GM23338 (cell line): ENCODE data around the gene NT5C1A. TPM values are rescaled to one million over a fixed set of nuclear protein-coding genes. Genes with fewer than 3 reads are reported as not detected.

Experiments
- ATAC-seq: fragments of 200-7000 bp; cut with Tn5 transposase; 3 replicates; pipeline ENCODE4 v1.9.1; 2020
- DNase-seq: peaks from one replicate; pipeline ENCODE4 v3.0.0-alpha.2; 2015; ENCODE audit warnings: low spot score
- H2AFZ ChIP-seq: fragments of 200-600 bp; sonication (generic); 2 replicates; pipeline ENCODE4 v1.8.0; 2016; ENCODE audit warnings: antibody characterized with exemption, mild to moderate bottlenecking, moderate library complexity
- H3F3A ChIP-seq: fragments of 200-600 bp; sonication (generic); replicated peaks from 2 replicates; pipeline ENCODE4 v1.8.0; 2017; ENCODE audit warnings: antibody characterized with exemption, mixed run types, low read depth
- H3K27ac ChIP-seq: fragments of 200-600 bp; sonication (generic); 2 replicates; pipeline ENCODE4 v1.6.1; 2016; ENCODE audit warnings: low read depth
- H3K27me3 ChIP-seq: fragments of 200-600 bp; sonication (generic); 2 replicates; pipeline ENCODE4 v1.8.0; 2016; ENCODE audit warnings: mild to moderate bottlenecking, mixed run types, moderate library complexity; ENCODE audit not compliant: insufficient read depth
- H3K36me3 ChIP-seq: fragments of 200-600 bp; sonication (generic); 2 replicates; pipeline ENCODE4 v1.8.0; 2016; ENCODE audit warnings: mild to moderate bottlenecking; ENCODE audit not compliant: insufficient read depth
- H3K4me1 ChIP-seq: fragments of 200-600 bp; sonication (generic); 2 replicates; pipeline ENCODE4 v1.8.0; 2016; ENCODE audit warnings: mild to moderate bottlenecking, moderate library complexity; ENCODE audit not compliant: insufficient read depth
- H3K4me2 ChIP-seq: fragments of 200-600 bp; sonication (generic); 2 replicates; pipeline ENCODE4 v1.7.1; 2017; ENCODE audit warnings: mixed run types
- H3K4me3 ChIP-seq: fragments of 200-600 bp; sonication (generic); 2 replicates; pipeline ENCODE4 v1.6.1; 2016; ENCODE audit warnings: mixed run types
- H3K79me2 ChIP-seq: fragments of 200-600 bp; sonication (generic); replicated peaks from 2 replicates; pipeline ENCODE4 v1.8.0; 2017; ENCODE audit warnings: mild to moderate bottlenecking; ENCODE audit not compliant: insufficient read depth
- H3K9me2 ChIP-seq: fragments of 200-600 bp; sonication (generic); 2 replicates; pipeline ENCODE4 v1.8.0; 2017; ENCODE audit not compliant: insufficient read depth
- H4K20me1 ChIP-seq: fragments of 200-600 bp; sonication (generic); replicated peaks from 2 replicates; pipeline ENCODE4 v1.8.0; 2017; ENCODE audit warnings: mild to moderate bottlenecking; ENCODE audit not compliant: insufficient read depth
- H3K27ac Mint-ChIP-seq: 2 replicates; pipeline ENCODE4 v1.8.0; 2020; ENCODE audit warnings: inconsistent platforms, mild to moderate bottlenecking, moderate library complexity, mixed read lengths
- H3K27me3 Mint-ChIP-seq: 3 replicates; pipeline ENCODE4 v1.8.0; 2022; ENCODE audit warnings: low read depth, mild to moderate bottlenecking, moderate library complexity, mixed read lengths, inconsistent platforms; ENCODE audit not compliant: insufficient read depth, poor library complexity
- H3K36me3 Mint-ChIP-seq: 3 replicates; pipeline ENCODE4 v1.8.0; 2021; ENCODE audit warnings: low read depth, mild to moderate bottlenecking, inconsistent platforms, moderate library complexity, mixed read lengths
- H3K4me1 Mint-ChIP-seq: 3 replicates; pipeline ENCODE4 v1.8.0; 2020; ENCODE audit warnings: mild to moderate bottlenecking, inconsistent platforms, mixed read lengths
- H3K4me3 Mint-ChIP-seq: 3 replicates; pipeline ENCODE4 v1.8.0; 2021; ENCODE audit warnings: moderate library complexity, mild to moderate bottlenecking, inconsistent platforms, mixed read lengths
- H3K9me3 Mint-ChIP-seq: 3 replicates; pipeline ENCODE4 v1.8.0; 2020; ENCODE audit warnings: moderate library complexity, mild to moderate bottlenecking, inconsistent platforms, mixed read lengths
- CREB1 ChIP-seq: fragments of 250-450 bp; sonication (Bioruptor Pico); IDR thresholded peaks from 2 replicates; pipeline ENCODE4 v1.5.0; 2020; ENCODE audit warnings: low read depth, mild to moderate bottlenecking, moderate library complexity
- EZH2 ChIP-seq: fragments of 200-600 bp; sonication (generic); IDR thresholded peaks from one replicate; pipeline ENCODE4 v1.8.0; 2017; ENCODE audit warnings: antibody characterized with exemption, mild to moderate bottlenecking, low read depth; ENCODE audit not compliant: unreplicated experiment
- EZH2phosphoT487 ChIP-seq: fragments of 200-600 bp; sonication (generic); IDR thresholded peaks from one replicate; pipeline ENCODE4 v1.8.1; 2018; ENCODE audit warnings: antibody characterized with exemption; ENCODE audit not compliant: unreplicated experiment
- JUNB ChIP-seq: IDR thresholded peaks from one replicate; pipeline ENCODE4 v1.6.1; 2016; ENCODE audit warnings: antibody characterized with exemption; ENCODE audit not compliant: unreplicated experiment
- NANOG ChIP-seq: IDR thresholded peaks from 2 replicates; pipeline ENCODE4 v1.6.1; 2016; ENCODE audit warnings: antibody characterized with exemption, borderline replicate concordance
- POLR2AphosphoS5 ChIP-seq: IDR thresholded peaks from 2 replicates; pipeline ENCODE4 v1.6.1; 2016; ENCODE audit warnings: antibody characterized with exemption, low read depth
- STAT1 ChIP-seq: IDR thresholded peaks from one replicate; pipeline ENCODE4 v1.6.1; 2016; ENCODE audit warnings: antibody characterized with exemption; ENCODE audit not compliant: unreplicated experiment
- ZNF114 ChIP-seq: fragments of 250-450 bp; sonication (Bioruptor Pico); IDR thresholded peaks from 2 replicates; pipeline ENCODE4 v1.5.0; 2020; ENCODE audit warnings: mild to moderate bottlenecking, moderate library complexity
- ZNF331 ChIP-seq: fragments of 250-450 bp; sonication (Bioruptor Pico); IDR thresholded peaks from 2 replicates; pipeline ENCODE4 v1.5.0; 2020; ENCODE audit warnings: low read depth, mild to moderate bottlenecking, moderate library complexity
- polyA plus RNA-seq: library from polyadenylated mRNA; unstranded; fragments of >200 nt; fragmentation: Nextera tagmentation; extraction: Ambion mirVana; gene quantifications from 2 replicates; pipeline ENCODE4 v1.2.1, GENCODE V29; 2016
- total RNA-seq: library from RNA; depleted of rRNA; stranded (reverse); fragments of >200 nt; shearing (Covaris generic); gene quantifications from 2 replicates; pipeline ENCODE4 v1.2.3, GENCODE V29; 2014
- TF ChIP-seq, protein P1 (sequence below): fragments of 250-450 bp; sonication (Bioruptor Pico); IDR thresholded peaks from 2 replicates; pipeline ENCODE4 v1.5.0; 2020; ENCODE audit warnings: mild to moderate bottlenecking, moderate library complexity
- TF ChIP-seq, protein P2 (sequence below): IDR thresholded peaks from 2 replicates; pipeline ENCODE4 v1.6.1; 2016; ENCODE audit warnings: antibody characterized with exemption
- TF ChIP-seq, protein P3 (sequence below), 2 experiments: fragments of 200-600 bp in 1 of 2; sonication (generic) in 1 of 2; conservative IDR thresholded peaks; 2 replicates each; pipeline versions ENCODE4 v1.5.1 to v1.6.1; 2016 to 2017; ENCODE audit warnings: antibody characterized with exemption in 2 of 2, low read depth in 2 of 2, mild to moderate bottlenecking in 2 of 2, moderate library complexity in 1 of 2
- TF ChIP-seq, protein P4 (sequence below): IDR thresholded peaks from one replicate; pipeline ENCODE4 v1.6.1; 2018; ENCODE audit warnings: antibody characterized with exemption; ENCODE audit not compliant: unreplicated experiment

The NT5C1A gene
- total and polyA plus RNA-seq, 2 experiments from 2014 or later: not detected

DNA sequence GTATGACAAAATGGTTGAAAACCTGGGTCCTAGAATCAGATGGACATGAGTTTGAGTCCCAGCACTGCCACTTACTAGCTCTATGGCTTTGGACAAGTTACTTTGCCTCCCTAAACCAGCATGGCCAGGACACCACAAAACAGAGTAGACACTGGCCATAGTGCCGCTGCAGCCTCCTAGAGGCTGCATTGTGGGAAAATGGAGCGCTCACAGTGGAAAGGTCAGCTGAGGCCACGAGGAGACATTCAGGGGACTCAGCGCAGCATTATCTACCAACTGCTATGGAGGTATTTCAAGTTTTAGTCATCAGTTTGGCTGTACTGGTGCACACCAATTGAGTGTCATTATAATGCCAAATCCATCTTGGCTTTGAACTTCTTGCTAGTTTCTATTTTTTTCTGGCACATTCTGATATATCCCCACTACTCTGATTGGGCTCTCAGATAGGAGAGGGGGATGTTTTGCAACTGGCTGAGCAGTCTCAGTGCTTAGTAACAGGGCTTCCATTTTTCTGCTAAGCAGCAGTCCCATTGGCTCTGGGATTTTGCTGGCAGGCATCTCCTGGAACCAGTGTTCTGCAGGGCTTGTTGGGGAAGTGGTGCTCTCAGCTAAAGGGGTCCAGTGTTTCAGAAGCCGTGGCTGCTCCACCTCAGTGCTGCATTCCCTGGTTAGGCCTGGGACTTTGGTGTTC is 16.2 kb downstream of the NT5C1A start:
- TF ChIP-seq, protein P1, sequence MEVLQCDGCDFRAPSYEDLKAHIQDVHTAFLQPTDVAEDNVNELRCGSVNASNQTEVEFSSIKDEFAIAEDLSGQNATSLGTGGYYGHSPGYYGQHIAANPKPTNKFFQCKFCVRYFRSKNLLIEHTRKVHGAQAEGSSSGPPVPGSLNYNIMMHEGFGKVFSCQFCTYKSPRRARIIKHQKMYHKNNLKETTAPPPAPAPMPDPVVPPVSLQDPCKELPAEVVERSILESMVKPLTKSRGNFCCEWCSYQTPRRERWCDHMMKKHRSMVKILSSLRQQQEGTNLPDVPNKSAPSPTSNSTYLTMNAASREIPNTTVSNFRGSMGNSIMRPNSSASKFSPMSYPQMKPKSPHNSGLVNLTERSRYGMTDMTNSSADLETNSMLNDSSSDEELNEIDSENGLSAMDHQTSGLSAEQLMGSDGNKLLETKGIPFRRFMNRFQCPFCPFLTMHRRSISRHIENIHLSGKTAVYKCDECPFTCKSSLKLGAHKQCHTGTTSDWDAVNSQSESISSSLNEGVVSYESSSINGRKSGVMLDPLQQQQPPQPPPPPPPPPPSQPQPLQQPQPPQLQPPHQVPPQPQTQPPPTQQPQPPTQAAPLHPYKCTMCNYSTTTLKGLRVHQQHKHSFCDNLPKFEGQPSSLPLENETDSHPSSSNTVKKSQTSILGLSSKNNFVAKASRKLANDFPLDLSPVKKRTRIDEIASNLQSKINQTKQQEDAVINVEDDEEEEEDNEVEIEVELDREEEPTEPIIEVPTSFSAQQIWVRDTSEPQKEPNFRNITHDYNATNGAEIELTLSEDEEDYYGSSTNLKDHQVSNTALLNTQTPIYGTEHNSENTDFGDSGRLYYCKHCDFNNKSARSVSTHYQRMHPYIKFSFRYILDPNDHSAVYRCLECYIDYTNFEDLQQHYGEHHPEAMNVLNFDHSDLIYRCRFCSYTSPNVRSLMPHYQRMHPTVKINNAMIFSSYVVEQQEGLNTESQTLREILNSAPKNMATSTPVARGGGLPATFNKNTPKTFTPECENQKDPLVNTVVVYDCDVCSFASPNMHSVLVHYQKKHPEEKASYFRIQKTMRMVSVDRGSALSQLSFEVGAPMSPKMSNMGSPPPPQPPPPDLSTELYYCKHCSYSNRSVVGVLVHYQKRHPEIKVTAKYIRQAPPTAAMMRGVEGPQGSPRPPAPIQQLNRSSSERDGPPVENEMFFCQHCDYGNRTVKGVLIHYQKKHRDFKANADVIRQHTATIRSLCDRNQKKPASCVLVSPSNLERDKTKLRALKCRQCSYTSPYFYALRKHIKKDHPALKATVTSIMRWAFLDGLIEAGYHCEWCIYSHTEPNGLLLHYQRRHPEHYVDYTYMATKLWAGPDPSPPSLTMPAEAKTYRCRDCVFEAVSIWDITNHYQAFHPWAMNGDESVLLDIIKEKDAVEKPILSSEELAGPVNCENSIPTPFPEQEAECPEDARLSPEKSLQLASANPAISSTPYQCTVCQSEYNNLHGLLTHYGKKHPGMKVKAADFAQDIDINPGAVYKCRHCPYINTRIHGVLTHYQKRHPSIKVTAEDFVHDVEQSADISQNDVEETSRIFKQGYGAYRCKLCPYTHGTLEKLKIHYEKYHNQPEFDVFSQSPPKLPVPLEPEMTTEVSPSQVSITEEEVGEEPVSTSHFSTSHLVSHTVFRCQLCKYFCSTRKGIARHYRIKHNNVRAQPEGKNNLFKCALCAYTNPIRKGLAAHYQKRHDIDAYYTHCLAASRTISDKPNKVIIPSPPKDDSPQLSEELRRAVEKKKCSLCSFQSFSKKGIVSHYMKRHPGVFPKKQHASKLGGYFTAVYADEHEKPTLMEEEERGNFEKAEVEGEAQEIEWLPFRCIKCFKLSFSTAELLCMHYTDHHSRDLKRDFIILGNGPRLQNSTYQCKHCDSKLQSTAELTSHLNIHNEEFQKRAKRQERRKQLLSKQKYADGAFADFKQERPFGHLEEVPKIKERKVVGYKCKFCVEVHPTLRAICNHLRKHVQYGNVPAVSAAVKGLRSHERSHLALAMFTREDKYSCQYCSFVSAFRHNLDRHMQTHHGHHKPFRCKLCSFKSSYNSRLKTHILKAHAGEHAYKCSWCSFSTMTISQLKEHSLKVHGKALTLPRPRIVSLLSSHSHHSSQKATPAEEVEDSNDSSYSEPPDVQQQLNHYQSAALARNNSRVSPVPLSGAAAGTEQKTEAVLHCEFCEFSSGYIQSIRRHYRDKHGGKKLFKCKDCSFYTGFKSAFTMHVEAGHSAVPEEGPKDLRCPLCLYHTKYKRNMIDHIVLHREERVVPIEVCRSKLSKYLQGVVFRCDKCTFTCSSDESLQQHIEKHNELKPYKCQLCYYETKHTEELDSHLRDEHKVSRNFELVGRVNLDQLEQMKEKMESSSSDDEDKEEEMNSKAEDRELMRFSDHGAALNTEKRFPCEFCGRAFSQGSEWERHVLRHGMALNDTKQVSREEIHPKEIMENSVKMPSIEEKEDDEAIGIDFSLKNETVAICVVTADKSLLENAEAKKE (CRISPR knock-in tag): no peak
- TF ChIP-seq EZH2phosphoT487 (no peak), POLR2AphosphoS5 (no peak), JUNB (no peak), ZNF114 (CRISPR knock-in tag) (no peak), EZH2 (no peak), NANOG (no peak), STAT1 (no peak), CREB1 (CRISPR knock-in tag) (no peak), ZNF331 (CRISPR knock-in tag) (no peak)
- TF ChIP-seq, protein P2, sequence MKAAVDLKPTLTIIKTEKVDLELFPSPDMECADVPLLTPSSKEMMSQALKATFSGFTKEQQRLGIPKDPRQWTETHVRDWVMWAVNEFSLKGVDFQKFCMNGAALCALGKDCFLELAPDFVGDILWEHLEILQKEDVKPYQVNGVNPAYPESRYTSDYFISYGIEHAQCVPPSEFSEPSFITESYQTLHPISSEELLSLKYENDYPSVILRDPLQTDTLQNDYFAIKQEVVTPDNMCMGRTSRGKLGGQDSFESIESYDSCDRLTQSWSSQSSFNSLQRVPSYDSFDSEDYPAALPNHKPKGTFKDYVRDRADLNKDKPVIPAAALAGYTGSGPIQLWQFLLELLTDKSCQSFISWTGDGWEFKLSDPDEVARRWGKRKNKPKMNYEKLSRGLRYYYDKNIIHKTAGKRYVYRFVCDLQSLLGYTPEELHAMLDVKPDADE: no peak
- TF ChIP-seq, protein P3, sequence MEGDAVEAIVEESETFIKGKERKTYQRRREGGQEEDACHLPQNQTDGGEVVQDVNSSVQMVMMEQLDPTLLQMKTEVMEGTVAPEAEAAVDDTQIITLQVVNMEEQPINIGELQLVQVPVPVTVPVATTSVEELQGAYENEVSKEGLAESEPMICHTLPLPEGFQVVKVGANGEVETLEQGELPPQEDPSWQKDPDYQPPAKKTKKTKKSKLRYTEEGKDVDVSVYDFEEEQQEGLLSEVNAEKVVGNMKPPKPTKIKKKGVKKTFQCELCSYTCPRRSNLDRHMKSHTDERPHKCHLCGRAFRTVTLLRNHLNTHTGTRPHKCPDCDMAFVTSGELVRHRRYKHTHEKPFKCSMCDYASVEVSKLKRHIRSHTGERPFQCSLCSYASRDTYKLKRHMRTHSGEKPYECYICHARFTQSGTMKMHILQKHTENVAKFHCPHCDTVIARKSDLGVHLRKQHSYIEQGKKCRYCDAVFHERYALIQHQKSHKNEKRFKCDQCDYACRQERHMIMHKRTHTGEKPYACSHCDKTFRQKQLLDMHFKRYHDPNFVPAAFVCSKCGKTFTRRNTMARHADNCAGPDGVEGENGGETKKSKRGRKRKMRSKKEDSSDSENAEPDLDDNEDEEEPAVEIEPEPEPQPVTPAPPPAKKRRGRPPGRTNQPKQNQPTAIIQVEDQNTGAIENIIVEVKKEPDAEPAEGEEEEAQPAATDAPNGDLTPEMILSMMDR (conservative IDR thresholded peaks at IDR 0.05; ENCODE audit: low read depth in 2 of 2): no peak
- TF ChIP-seq, protein P4, sequence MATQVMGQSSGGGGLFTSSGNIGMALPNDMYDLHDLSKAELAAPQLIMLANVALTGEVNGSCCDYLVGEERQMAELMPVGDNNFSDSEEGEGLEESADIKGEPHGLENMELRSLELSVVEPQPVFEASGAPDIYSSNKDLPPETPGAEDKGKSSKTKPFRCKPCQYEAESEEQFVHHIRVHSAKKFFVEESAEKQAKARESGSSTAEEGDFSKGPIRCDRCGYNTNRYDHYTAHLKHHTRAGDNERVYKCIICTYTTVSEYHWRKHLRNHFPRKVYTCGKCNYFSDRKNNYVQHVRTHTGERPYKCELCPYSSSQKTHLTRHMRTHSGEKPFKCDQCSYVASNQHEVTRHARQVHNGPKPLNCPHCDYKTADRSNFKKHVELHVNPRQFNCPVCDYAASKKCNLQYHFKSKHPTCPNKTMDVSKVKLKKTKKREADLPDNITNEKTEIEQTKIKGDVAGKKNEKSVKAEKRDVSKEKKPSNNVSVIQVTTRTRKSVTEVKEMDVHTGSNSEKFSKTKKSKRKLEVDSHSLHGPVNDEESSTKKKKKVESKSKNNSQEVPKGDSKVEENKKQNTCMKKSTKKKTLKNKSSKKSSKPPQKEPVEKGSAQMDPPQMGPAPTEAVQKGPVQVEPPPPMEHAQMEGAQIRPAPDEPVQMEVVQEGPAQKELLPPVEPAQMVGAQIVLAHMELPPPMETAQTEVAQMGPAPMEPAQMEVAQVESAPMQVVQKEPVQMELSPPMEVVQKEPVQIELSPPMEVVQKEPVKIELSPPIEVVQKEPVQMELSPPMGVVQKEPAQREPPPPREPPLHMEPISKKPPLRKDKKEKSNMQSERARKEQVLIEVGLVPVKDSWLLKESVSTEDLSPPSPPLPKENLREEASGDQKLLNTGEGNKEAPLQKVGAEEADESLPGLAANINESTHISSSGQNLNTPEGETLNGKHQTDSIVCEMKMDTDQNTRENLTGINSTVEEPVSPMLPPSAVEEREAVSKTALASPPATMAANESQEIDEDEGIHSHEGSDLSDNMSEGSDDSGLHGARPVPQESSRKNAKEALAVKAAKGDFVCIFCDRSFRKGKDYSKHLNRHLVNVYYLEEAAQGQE: no peak
- no peaks in the 10 kb centered on the region for H4K20me1 ChIP-seq
- no peak overlapping the region for H3K4me2 ChIP-seq
- no peak overlapping the region for H2AFZ ChIP-seq
- H3K36me3 ChIP-seq: no peaks in the 10 kb centered on the region
- H3K4me3 Mint-ChIP-seq: no peak overlapping the region
- H3K4me1 Mint-ChIP-seq: peaks cover 12% of the 10 kb centered on the region
- peaks cover 22% of the 10 kb centered on the region for H3K27me3 Mint-ChIP-seq
- H3K9me3 Mint-ChIP-seq: no peaks in the 10 kb centered on the region
- no peaks in the 10 kb centered on the region for H3F3A ChIP-seq
- no peak overlapping the region for H3K27ac ChIP-seq
- H3K36me3 Mint-ChIP-seq: no peaks in the 10 kb centered on the region
- no peaks in the 10 kb centered on the region for H3K79me2 ChIP-seq
- H3K27me3 ChIP-seq: peaks cover 42% of the 10 kb centered on the region
- 0 out of 2 replicates have a peak, but pooled peaks cover 6% of the 10 kb centered on the region for H3K4me1 ChIP-seq
- no peak for ATAC-seq
- H3K9me2 ChIP-seq: no peaks in the 10 kb centered on the region; the same call in 1 of the 2 replicates
- no peak for DNase-seq
- H3K4me3 ChIP-seq: no peak overlapping the region
- H3K27ac Mint-ChIP-seq: no peak overlapping the region
